Activated CD8-positive, alpha-beta memory T cell treated with anti-CD3 and anti-CD28 coated beads, Interleukin-2, amount 10 ng/mL, durations not matched to agents 7 days and 5 days (primary cell): ENCODE data around the gene RAB22A. TPM values are rescaled to one million over a fixed set of nuclear protein-coding genes. Genes with fewer than 3 reads are reported as not detected.
"Not testable (repeated sequence)": the region's sequence is repeated elsewhere in the genome, so short reads cannot be mapped to it uniquely, and the experiment has no call there.

Experiments
- ATAC-seq: fragments of 150-1000 bp; cut with Tn5 transposase; one replicate; pipeline ENCODE4 v1.10.0; 2021; ENCODE audit warnings: moderate library complexity
- CTCF ChIA-PET: fragments of 350-600 bp; sonication (Branson Sonifier 250); formaldehyde crosslinking; loops from one replicate; lab custom pipeline; 2021; ENCODE audit warnings: antibody characterized with exemption; lab: Charles Lee
- DNase-seq: peaks from one replicate; pipeline ENCODE4 v3.0.0-alpha.2; 2020
- H3K27ac Mint-ChIP-seq: one replicate; pipeline ENCODE4 v1.8.0; 2021; ENCODE audit warnings: mild to moderate bottlenecking, mixed read lengths
- H3K27me3 Mint-ChIP-seq: one replicate; pipeline ENCODE4 v1.8.0; 2021; ENCODE audit warnings: mixed read lengths
- H3K36me3 Mint-ChIP-seq: one replicate; pipeline ENCODE4 v1.8.0; 2021; ENCODE audit warnings: mild to moderate bottlenecking, mixed read lengths
- H3K4me1 Mint-ChIP-seq: one replicate; pipeline ENCODE4 v1.8.0; 2021; ENCODE audit warnings: mixed read lengths
- H3K4me3 Mint-ChIP-seq: one replicate; pipeline ENCODE4 v1.8.0; 2021; ENCODE audit warnings: mild to moderate bottlenecking, moderate library complexity, mixed read lengths
- H3K9me3 Mint-ChIP-seq: one replicate; pipeline ENCODE4 v1.8.0; 2022; ENCODE audit warnings: low read depth, mixed read lengths
- total RNA-seq, 2 experiments: library from RNA; stranded (reverse); gene quantifications; one replicate each; pipeline ENCODE4 v1.2.3, GENCODE V29; 2021

RAB22A gene
- total RNA-seq, 2 experiments from 2014 or later, result 13.2 to 14.7 TPM

- CTCF ChIA-PET, H3K9me3 Mint-ChIP-seq, ATAC-seq, DNase-seq, H3K27ac Mint-ChIP-seq, H3K4me3 Mint-ChIP-seq, H3K4me1 Mint-ChIP-seq, H3K27me3 Mint-ChIP-seq, H3K36me3 Mint-ChIP-seq: not testable (repeated sequence)
Measured at GRCh38 chr20:58373296-58373695, 63.8 kb downstream of the RAB22A start.

- ATAC-seq, result no peak
- H3K36me3 Mint-ChIP-seq, result no peaks in the 10 kb centered on the region
- peaks cover 14% of the 10 kb centered on the region for H3K27me3 Mint-ChIP-seq
- CTCF ChIA-PET, result interaction anchor here (1.2 kb wide), 1 partner anchor 11 kb away, joined by 3 read pairs; no protein-coding TSS in a partner anchor
- H3K9me3 Mint-ChIP-seq, result no peaks in the 10 kb centered on the region
- H3K27ac Mint-ChIP-seq, result no peak overlapping the region
- H3K4me3 Mint-ChIP-seq, result no peak overlapping the region
- H3K4me1 Mint-ChIP-seq, result no peaks in the 10 kb centered on the region
- no peak for DNase-seq
Measured at GRCh38 chr20:58374027-58374850, 64.7 kb downstream of the RAB22A start.

GRCh38 chr20:58374906-58375758 lies 65.6 kb downstream of the RAB22A start:
- peaks cover 16% of the 10 kb centered on the region for H3K27me3 Mint-ChIP-seq
- no peak for DNase-seq
- no peak overlapping the region for H3K4me3 Mint-ChIP-seq
- ATAC-seq, result no peak
- H3K27ac Mint-ChIP-seq, result no peak overlapping the region
- H3K4me1 Mint-ChIP-seq, result no peaks in the 10 kb centered on the region
- no peaks in the 10 kb centered on the region for H3K9me3 Mint-ChIP-seq
- no peaks in the 10 kb centered on the region for H3K36me3 Mint-ChIP-seq
- CTCF ChIA-PET, result interaction anchor here (1.2 kb wide), 1 partner anchor 12 kb away, joined by 3 read pairs; no protein-coding TSS in a partner anchor

- peaks cover 16% of the 10 kb centered on the region for H3K27me3 Mint-ChIP-seq
- H3K27ac Mint-ChIP-seq, result no peak overlapping the region
- CTCF ChIA-PET, result no interaction called here
- no peak for DNase-seq
- H3K9me3 Mint-ChIP-seq, result peaks cover 1% of the 10 kb centered on the region
- H3K36me3 Mint-ChIP-seq, result no peaks in the 10 kb centered on the region
- H3K4me1 Mint-ChIP-seq, result no peaks in the 10 kb centered on the region
- ATAC-seq, result no peak
- H3K4me3 Mint-ChIP-seq, result no peak overlapping the region
Measured at GRCh38 chr20:58375759-58376352, 66.3 kb downstream of the RAB22A start.

GRCh38 chr20:58377017-58377416 lies 67.5 kb downstream of the RAB22A start:
- ATAC-seq (no peak), DNase-seq (no peak)
- H3K27ac Mint-ChIP-seq, result no peak overlapping the region
- H3K9me3 Mint-ChIP-seq, result peaks cover 7% of the 10 kb centered on the region
- CTCF ChIA-PET, result interaction anchor here (0.6 kb wide), 1 partner anchor 59 kb away, joined by 3 read pairs; no protein-coding TSS in a partner anchor
- H3K27me3 Mint-ChIP-seq, result peaks cover 17% of the 10 kb centered on the region
- H3K4me1 Mint-ChIP-seq, result no peaks in the 10 kb centered on the region
- no peaks in the 10 kb centered on the region for H3K36me3 Mint-ChIP-seq
- no peak overlapping the region for H3K4me3 Mint-ChIP-seq

- DNase-seq (no peak), ATAC-seq (no peak)
- Mint-ChIP-seq H3K4me1 (no peaks in the 10 kb centered on the region), H3K27me3 (peaks cover 20% of the 10 kb centered on the region), H3K36me3 (no peaks in the 10 kb centered on the region), H3K4me3 (no peak overlapping the region), H3K9me3 (peaks cover 7% of the 10 kb centered on the region), H3K27ac (no peak overlapping the region)
- CTCF ChIA-PET, result interaction anchor here (0.6 kb wide), 1 partner anchor 58 kb away, joined by 3 read pairs; no protein-coding TSS in a partner anchor
Measured at GRCh38 chr20:58377766-58378401, 68.4 kb downstream of the RAB22A start.

GRCh38 chr20:58378704-58379103 lies 69.2 kb downstream of the RAB22A start:
- Mint-ChIP-seq H3K4me3 (no peak overlapping the region), H3K36me3 (no peaks in the 10 kb centered on the region), H3K9me3 (peaks cover 7% of the 10 kb centered on the region), H3K4me1 (no peaks in the 10 kb centered on the region), H3K27me3 (peaks cover 20% of the 10 kb centered on the region), H3K27ac (no peak overlapping the region)
- no peak for ATAC-seq
- CTCF ChIA-PET, result no interaction called here
- DNase-seq, result no peak

GRCh38 chr20:58381627-58382026 lies 72.1 kb downstream of the RAB22A start:
- Mint-ChIP-seq H3K9me3 (peaks cover 7% of the 10 kb centered on the region), H3K4me3 (no peak overlapping the region), H3K27ac (no peak overlapping the region), H3K4me1 (no peaks in the 10 kb centered on the region), H3K36me3 (no peaks in the 10 kb centered on the region), H3K27me3 (peaks cover 19% of the 10 kb centered on the region)
- DNase-seq (no peak), ATAC-seq (no peak)
- CTCF ChIA-PET, result no interaction called here

- CTCF ChIA-PET, result no interaction called here
- DNase-seq (no peak), ATAC-seq (no peak)
- peaks cover 7% of the 10 kb centered on the region for H3K9me3 Mint-ChIP-seq
- H3K27ac Mint-ChIP-seq, result no peak overlapping the region
- H3K4me1 Mint-ChIP-seq, result no peaks in the 10 kb centered on the region
- no peaks in the 10 kb centered on the region for H3K36me3 Mint-ChIP-seq
- peaks cover 19% of the 10 kb centered on the region for H3K27me3 Mint-ChIP-seq
- H3K4me3 Mint-ChIP-seq, result no peak overlapping the region
Measured at GRCh38 chr20:58382096-58382495, 72.6 kb downstream of the RAB22A start.

GRCh38 chr20:58384821-58385220 lies 75.3 kb downstream of the RAB22A start:
- no peak for ATAC-seq
- CTCF ChIA-PET, result no interaction called here
- Mint-ChIP-seq H3K27me3 (peaks cover 8% of the 10 kb centered on the region), H3K4me3 (no peak overlapping the region), H3K9me3 (peaks cover 7% of the 10 kb centered on the region), H3K4me1 (peaks cover 2% of the 10 kb centered on the region), H3K27ac (no peak overlapping the region), H3K36me3 (peaks cover 2% of the 10 kb centered on the region)
- no peak for DNase-seq

- Mint-ChIP-seq H3K27ac (no peak overlapping the region), H3K4me3 (no peak overlapping the region)
Measured at GRCh38 chr20:58388028-58388601, 78.6 kb downstream of the RAB22A start.

GRCh38 chr20:58388882-58389323 lies 79.4 kb downstream of the RAB22A start, which contains the start of gene VAPB:
VAPB (plus strand) TSS chr20:58389229; CDS start chr20:58389460, 231 bp downstream.
- Mint-ChIP-seq H3K27me3 (peaks cover 3% of the 10 kb centered on the region), H3K36me3 (peaks cover 30% of the 10 kb centered on the region), H3K4me3 (peak within 1 kb of the TSS; percentile 98), H3K27ac (peak within 1 kb of the TSS; percentile 97), H3K4me1 (peaks cover 36% of the 10 kb centered on the region), H3K9me3 (no peaks in the 10 kb centered on the region)
- DNase-seq, result peak; percentile 97
- CTCF ChIA-PET, result interaction anchor here (0.6 to 1.2 kb wide), 8 partner anchors 19 to 263 kb away, joined by 3 to 6 read pairs (median 4); partner anchors contain the start of gene STX16
- ATAC-seq, result peak; percentile 99

More at GRCh38 chr20:58388028-58388601, 78.6 kb downstream of the RAB22A start:
- DNase-seq, result no peak
- no peak for ATAC-seq
- H3K4me1 Mint-ChIP-seq, result peaks cover 32% of the 10 kb centered on the region
- no peaks in the 10 kb centered on the region for H3K9me3 Mint-ChIP-seq
- H3K27me3 Mint-ChIP-seq, result peaks cover 3% of the 10 kb centered on the region
- CTCF ChIA-PET, result interaction anchor here (1.0 to 1.2 kb wide), 5 partner anchors 59 to 264 kb away, joined by 3 to 6 read pairs (median 4); no protein-coding TSS in a partner anchor
- peaks cover 25% of the 10 kb centered on the region for H3K36me3 Mint-ChIP-seq
